GM12892 (cell line): ENCODE data around the gene SLAMF1.

Source experiments
- DNase-seq: peaks from one replicate; pipeline ENCODE4 v3.0.0; 2011; ENCODE audit not compliant: insufficient read length
- FAIRE-seq: peaks from 2 replicates; lab custom pipeline; 2011; peaks lifted over from hg19 to GRCh38; lab: Jason Lieb, UNC
- POLR2A ChIP-seq: IDR thresholded peaks from 2 replicates; pipeline ENCODE4 v1.6.1; 2011; ENCODE audit warnings: low read depth, low read length, control low read depth
- POLR2AphosphoS5 ChIP-seq: IDR thresholded peaks from 2 replicates; pipeline ENCODE4 v1.6.1; 2011; ENCODE audit warnings: low read depth, low read length, control low read depth
- TAF1 ChIP-seq: IDR thresholded peaks from 2 replicates; pipeline ENCODE4 v1.6.1; 2011; ENCODE audit warnings: low read depth, mild to moderate bottlenecking, control low read depth, low read length, borderline replicate concordance

SLAMF1 gene

DNA sequence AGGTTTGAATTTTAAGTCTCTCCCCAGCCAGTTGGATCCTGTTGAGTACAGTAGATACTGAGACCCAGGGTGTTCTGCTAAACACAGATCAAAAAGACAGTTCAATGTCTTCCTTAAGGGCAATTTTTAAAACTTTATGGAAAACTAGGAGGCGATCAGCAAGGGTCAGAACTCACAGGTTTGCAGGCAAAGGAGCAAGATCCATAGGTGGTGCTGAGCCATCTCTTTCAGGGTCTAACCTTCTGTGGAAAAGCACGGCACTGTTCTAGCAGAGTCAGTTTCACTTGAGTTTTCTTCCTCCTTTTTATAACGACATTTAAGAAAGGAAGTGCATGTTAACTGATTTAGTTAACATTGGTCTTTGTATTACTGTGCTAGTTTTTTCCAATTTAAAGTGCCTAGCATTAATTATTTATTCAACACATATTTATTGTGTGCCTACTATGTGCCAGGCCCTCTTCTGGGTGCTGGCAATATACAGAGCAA is 67.6 kb downstream of the SLAMF1 start, which contains the start of gene CD84:
TSS of gene CD84 (minus strand) at position 281 of the 486 bp plus-strand sequence. CDS start at position 222, 59 bp downstream.
- 0 out of 2 replicates have a peak, but pooled peaks have one; percentile 46 for TF ChIP-seq POLR2A
- 0 out of 2 replicates have a peak, but pooled peaks have one; percentile 33 for TF ChIP-seq POLR2AphosphoS5
- no peak for TF ChIP-seq TAF1
- DNase-seq (no peak), FAIRE-seq (peak; percentile 92)

DNA sequence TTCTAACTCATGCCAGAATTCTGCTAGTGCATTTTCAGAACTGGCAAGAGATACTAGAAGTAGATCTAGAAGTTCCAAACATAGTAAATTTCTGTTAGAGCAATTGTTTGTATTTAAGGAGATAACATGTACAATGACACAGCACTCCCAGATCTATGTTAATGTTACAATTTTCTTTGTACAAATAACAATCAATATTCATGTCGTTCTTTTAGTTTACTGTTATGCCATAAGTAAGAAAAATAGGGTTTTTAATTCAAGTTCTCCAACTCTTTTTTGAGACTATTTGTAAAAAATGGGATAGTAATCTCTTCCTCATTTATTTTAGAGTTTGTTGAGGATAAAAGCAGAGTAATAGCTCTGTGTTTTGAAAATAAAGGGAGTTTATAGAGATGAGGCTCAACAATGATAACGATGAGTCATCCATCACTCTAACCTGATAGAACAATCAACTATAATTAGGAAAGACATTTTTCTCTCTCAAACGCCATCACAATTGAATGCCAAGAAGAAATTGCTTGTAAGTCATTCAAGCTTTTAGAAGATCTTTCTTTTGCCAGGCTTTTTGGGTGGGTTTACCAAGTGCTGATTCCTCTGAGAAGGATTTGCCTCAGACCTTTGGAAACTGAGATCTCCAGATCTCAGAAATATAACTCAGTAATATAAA is 68.2 kb downstream of the SLAMF1 start:
- FAIRE-seq (peak; percentile 70), DNase-seq (no peak)
- TF ChIP-seq TAF1 = no peak
- no peak for TF ChIP-seq POLR2A
- TF ChIP-seq POLR2AphosphoS5 = no peak

DNA sequence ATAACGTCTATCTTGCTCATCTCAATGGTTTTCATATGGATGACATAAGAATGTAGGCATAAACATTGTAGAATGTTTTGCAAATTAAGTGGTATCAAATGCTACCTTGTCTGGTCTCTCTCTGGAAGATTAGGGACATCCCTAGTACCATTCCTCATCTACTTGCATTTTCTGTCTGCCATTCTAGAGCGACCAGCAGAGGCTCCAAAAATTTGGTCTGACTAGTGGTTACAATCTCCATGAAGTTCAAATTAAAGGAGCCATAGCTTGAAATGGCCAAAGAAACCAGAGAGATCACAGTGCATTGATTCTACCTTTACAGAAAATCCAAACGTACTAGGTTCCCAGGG is 68.7 kb downstream of the SLAMF1 start:
- DNase-seq (no peak), FAIRE-seq (no peak)
- TF ChIP-seq TAF1 (no peak), POLR2A (no peak), POLR2AphosphoS5 (no peak)

DNA sequence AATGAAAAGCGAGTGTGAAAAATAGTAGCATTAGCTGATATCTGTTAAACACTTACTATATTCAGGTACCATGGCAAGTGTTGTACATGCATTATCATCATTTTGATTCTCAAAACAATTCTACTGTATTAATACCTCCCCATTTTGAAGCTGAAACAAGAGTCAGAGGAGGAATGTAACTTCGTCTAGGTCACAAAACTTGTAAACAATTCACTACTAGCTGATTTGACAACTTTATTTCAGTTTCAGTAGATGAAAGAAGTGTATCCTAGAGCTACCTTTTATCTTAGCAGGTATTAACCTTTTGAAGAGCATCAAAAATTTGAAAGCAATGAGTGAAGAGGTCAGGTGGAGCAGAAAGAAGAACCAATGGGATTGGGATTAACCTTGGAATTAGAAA is 69.2 kb downstream of the SLAMF1 start:
- DNase-seq (no peak), FAIRE-seq (no peak)
- TF ChIP-seq POLR2A = no peak
- no peak for TF ChIP-seq TAF1
- TF ChIP-seq POLR2AphosphoS5 = no peak

DNA sequence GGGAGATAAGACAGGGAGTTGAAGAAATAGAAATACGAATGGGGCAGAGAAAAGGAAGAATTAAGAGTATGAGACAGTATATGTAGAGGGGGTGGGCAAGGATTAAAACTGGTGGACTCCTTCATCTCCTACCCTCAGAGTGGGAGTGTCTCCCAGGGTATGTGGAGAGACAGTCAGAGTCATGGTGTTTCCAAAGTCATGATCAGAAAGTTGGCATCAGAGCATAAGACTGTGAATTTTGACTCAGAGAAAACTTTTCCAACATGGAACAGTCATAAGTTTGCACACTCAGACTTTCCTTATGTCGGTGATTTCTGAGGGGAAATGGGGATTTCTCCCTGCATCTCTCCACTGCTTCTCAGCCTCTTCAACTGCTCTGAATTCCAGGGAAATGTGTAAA is 70.0 kb downstream of the SLAMF1 start:
- TF ChIP-seq POLR2AphosphoS5 (no peak), POLR2A (no peak), TAF1 (no peak)
- DNase-seq = no peak
- FAIRE-seq = no peak

DNA sequence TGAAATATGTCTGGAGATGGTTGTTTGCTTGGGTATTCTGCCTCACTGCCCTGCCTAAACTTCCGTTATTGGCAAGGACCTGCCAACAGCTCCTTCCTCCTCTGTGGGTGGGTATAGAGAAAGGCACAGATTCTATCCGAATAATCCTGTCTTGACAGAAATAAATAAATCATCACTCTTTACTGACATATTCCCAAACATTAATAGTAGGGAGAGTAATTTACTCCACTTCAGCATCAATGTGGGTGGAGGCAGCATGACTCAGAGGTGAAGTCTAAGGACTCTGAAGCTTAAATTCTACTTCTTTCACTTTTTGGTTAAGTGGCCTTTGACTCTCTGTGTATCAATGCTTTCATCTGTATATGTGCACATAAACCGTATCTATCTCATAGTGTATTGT is 70.5 kb downstream of the SLAMF1 start:
- DNase-seq (no peak), FAIRE-seq (peak; percentile 61)
- no peak for TF ChIP-seq POLR2A
- no peak for TF ChIP-seq TAF1
- no peak for TF ChIP-seq POLR2AphosphoS5

DNA sequence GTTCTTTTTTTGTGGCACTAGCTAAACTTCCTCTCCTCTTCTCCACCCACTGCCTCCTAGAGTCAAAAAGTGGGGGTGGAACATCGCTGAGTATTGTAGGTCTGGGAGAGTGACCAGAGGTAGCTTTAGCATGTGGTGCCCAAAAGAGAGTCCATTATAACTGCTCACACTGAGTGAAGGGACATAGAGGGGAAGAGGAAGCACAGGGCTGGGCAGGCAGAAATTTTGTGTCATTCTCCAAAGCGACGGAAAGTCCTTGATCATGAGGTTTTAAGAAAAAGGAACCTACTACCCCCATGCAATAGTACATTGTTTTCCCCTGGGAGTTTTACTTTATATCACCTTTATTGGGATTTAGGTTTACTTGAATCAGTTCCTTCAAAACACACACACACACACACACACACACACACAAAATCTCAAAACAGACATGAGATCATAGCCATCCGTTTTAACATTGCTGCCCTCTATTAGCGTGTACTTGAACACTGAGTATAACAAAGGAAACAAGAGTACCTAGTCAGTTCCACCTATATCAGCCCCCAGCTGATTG is 71.7 kb downstream of the SLAMF1 start:
- TF ChIP-seq POLR2A = no peak
- no peak for TF ChIP-seq POLR2AphosphoS5
- TF ChIP-seq TAF1 = no peak
- no peak for DNase-seq
- peak; percentile 94 for FAIRE-seq

DNA sequence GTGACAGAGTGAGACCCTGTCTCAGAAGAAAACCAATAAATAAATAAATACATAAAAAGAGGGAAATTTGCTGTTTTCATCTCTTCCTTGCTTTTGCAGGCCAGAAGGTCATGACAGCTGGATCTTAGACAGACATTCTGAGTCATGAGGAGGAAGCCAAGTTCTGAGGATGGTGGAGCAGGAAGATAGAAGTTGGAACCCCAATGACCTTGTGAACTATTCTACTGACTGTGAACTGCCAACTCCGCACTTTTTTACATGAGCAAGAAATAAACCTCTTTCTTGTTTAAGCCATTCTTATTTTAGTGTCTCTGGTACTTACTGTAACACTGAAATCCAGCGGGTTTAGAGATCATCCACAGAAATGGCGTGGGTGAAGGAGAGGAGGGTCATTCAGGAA is 76.0 kb downstream of the SLAMF1 start:
- no peak for FAIRE-seq
- DNase-seq = no peak
- TF ChIP-seq POLR2AphosphoS5 = no peak
- no peak for TF ChIP-seq POLR2A
- TF ChIP-seq TAF1 = no peak

DNA sequence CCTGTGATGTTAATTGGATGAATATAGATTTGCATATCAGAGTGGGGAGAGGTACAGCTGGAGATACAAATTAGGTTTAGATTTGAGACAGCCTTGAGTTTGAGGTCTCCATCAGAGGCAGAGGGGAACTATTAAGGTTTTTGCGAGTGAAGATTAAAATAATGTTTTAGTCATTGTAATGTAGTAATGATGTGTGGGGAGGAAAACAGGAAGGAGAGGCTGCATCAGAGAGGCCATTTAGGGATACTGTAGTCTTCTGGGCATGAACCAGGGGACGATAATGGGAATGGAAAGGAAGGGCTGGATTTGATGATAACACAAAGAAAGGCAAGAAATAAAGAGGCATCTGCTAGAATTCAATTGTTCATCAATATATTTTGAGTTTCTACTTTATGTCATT is 77.0 kb downstream of the SLAMF1 start:
- no peak for DNase-seq
- TF ChIP-seq POLR2AphosphoS5 = no peak
- TF ChIP-seq POLR2A = no peak
- no peak for FAIRE-seq

DNA sequence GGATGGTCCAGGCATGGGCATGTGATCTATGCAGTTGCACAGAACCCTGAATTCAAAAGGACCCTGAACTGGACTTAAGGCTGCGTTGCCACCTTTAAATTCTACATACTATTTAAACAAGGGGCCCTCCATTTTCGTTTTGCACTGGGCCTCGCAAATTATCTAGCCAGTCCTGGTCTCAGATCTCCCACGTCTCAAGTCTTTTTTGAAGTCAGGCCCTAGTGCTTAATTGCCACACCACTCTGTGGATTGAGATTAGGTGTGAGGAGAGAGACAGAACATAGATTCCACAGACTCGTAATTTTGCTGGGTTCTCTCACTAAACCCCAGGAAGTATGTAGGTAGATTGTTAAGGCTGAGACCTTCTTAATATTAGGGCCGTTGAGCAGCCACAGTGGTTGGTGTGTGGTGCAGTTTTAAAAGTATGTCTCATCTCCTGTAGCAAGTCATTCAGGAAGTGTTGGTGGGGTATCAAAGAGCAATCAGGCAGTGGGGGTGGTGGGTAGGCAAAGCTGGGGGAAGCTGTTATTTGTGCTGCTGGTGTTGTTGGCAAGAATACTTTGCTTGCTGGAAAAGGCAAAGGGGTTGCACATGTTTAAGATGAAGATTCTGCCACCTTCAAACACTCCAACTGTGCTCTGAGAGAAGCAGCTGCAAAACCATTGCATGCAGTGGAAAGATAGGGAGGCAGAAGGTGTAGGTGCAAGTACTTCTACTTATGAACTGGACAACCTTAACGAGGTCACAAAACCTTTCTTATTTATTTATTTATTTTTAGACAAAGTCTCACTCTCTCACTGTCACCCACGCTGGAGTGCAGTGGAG is 78.8 kb downstream of the SLAMF1 start:
- DNase-seq (no peak), FAIRE-seq (peak; percentile 94)
- no peak for TF ChIP-seq TAF1

DNA sequence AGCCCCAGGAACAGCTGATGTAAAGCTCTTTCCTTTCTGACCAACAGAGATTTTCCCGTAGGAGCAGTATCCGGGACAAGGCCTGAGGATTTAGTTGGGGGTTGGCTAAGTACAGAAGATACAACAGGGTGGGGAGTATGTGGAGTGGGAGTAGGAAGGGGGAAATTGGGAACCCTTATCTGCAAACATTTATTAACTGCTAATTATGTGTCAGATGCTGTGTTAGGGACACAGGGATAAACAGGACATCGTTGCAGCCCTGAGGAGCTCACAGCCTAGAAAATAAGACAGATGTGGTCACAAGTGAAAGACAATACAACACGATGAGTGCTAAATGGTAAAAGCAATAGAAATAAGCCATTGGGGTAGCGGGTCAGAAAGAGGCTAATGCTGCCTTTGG is 79.5 kb downstream of the SLAMF1 start:
- FAIRE-seq (peak; percentile 57), DNase-seq (no peak)
- TF ChIP-seq POLR2A (no peak), TAF1 (no peak), POLR2AphosphoS5 (no peak)
